ENCODE results near the gene CLCNKA.
"Not testable (repeated sequence)": the region's sequence is repeated elsewhere in the genome, so short reads cannot be mapped to it uniquely, and the experiment has no call there.

Gene CLCNKA

GRCh38 chr1:16062687-16063075 lies 40.8 kb downstream of the CLCNKA start:
- DNase-seq (ENCODE audit: low read depth, low spot score): not testable (repeated sequence)

- DNase-seq (ENCODE audit: low read depth, low spot score): no peak
Observed at GRCh38 chr1:16063226-16063829, 41.5 kb downstream of the CLCNKA start.

GRCh38 chr1:16063921-16064320 lies 42.1 kb downstream of the CLCNKA start:
- no peak for DNase-seq (ENCODE audit: low read depth, low spot score)

GRCh38 chr1:16064536-16065268 lies 42.9 kb downstream of the CLCNKA start:
- no peak for DNase-seq (ENCODE audit: low read depth, low spot score)

- peak; percentile 40 for DNase-seq (ENCODE audit: low read depth, low spot score)
Observed at GRCh38 chr1:16065269-16065576, 43.4 kb downstream of the CLCNKA start.

GRCh38 chr1:16066245-16066644 lies 44.4 kb downstream of the CLCNKA start:
- no peak for DNase-seq (ENCODE audit: low read depth, low spot score)

- DNase-seq (ENCODE audit: low read depth, low spot score): no peak
Observed at GRCh38 chr1:16067127-16067768, 45.4 kb downstream of the CLCNKA start.

- no peak for DNase-seq (ENCODE audit: low read depth, low spot score)
Observed at GRCh38 chr1:16067933-16068332, 46.1 kb downstream of the CLCNKA start.

- DNase-seq (ENCODE audit: low read depth, low spot score): no peak
Observed at GRCh38 chr1:16068356-16069270, 46.8 kb downstream of the CLCNKA start.

GRCh38 chr1:16070640-16071355 lies 49.0 kb downstream of the CLCNKA start:
- no peak for DNase-seq (ENCODE audit: low read depth, low spot score)

- DNase-seq (ENCODE audit: low read depth, low spot score): no peak
Observed at GRCh38 chr1:16071614-16072013, 49.8 kb downstream of the CLCNKA start.

- no peak for DNase-seq (ENCODE audit: low read depth, low spot score)
Observed at GRCh38 chr1:16072095-16072494, 50.3 kb downstream of the CLCNKA start.

GRCh38 chr1:16072616-16073484 lies 51.0 kb downstream of the CLCNKA start:
- no peak for DNase-seq (ENCODE audit: low read depth, low spot score)

- DNase-seq (ENCODE audit: low read depth, low spot score): no peak
Observed at GRCh38 chr1:16073490-16074119, 51.8 kb downstream of the CLCNKA start, which contains the start of gene FAM131C. FAM131C (minus strand) TSS chr1:16073651; CDS start chr1:16073442, 209 bp downstream.

- no peak for DNase-seq (ENCODE audit: low read depth, low spot score)
Observed at GRCh38 chr1:16074217-16074616, 52.4 kb downstream of the CLCNKA start.

GRCh38 chr1:16075337-16076030 lies 53.6 kb downstream of the CLCNKA start:
- DNase-seq (ENCODE audit: low read depth, low spot score): no peak

- DNase-seq (ENCODE audit: low read depth, low spot score): peak; percentile 32
Observed at GRCh38 chr1:16076031-16076864, 54.4 kb downstream of the CLCNKA start.

GRCh38 chr1:16076865-16077238 lies 55.0 kb downstream of the CLCNKA start:
- no peak for DNase-seq (ENCODE audit: low read depth, low spot score)
